Ascending aorta (tissue), 2 donors: Measurements from ENCODE around the gene ASCL5. TPM values are rescaled to one million over a fixed set of nuclear protein-coding genes. Genes with fewer than 3 reads are reported as not detected.

Source experiments
- DNase-seq, 2 donors: peaks; one replicate each; pipeline ENCODE4 v3.0.0-alpha.2; 2019; ENCODE audit warnings: low spot score in 2 of 2
- H3K27ac ChIP-seq, 2 donors: fragments of 200-600 bp; sonication (generic); one replicate each; pipeline ENCODE4 v1.5.1; 2016 to 2017; ENCODE audit warnings: mild to moderate bottlenecking in 1 of 2
- H3K27me3 ChIP-seq: fragments of 200-600 bp; sonication (generic); one replicate; pipeline ENCODE4 v1.5.1; 2017
- H3K36me3 ChIP-seq, 2 donors: fragments of 200-600 bp; sonication (generic); one replicate each; pipeline ENCODE4 v1.5.1; 2016
- H3K4me1 ChIP-seq, 2 donors: fragments of 200-600 bp; sonication (generic); one replicate each; pipeline ENCODE4 v1.5.1; 2016 to 2017; ENCODE audit warnings: mild to moderate bottlenecking in 1 of 2
- H3K4me3 ChIP-seq, 2 donors: fragments of 200-600 bp; sonication (generic); one replicate each; pipeline ENCODE4 v1.5.1; 2016 to 2017; ENCODE audit warnings: mild to moderate bottlenecking in 1 of 2
- H3K9me3 ChIP-seq, 2 donors: fragments of 200-600 bp; sonication (generic); one replicate each; pipeline ENCODE4 v1.5.1; 2016
- CTCF ChIP-seq, 3 experiments: fragments of 200-600 bp in 2 of 3; fragments of 450-650 bp in 1 of 3; sonication (generic) in 2 of 3; IDR thresholded peaks; one replicate each; pipeline ENCODE4 v1.5.1; 2016 to 2019; ENCODE audit warnings: antibody characterized with exemption in 3 of 3, mild to moderate bottlenecking in 1 of 3, moderate library complexity in 1 of 3
- intact Hi-C: fragments of 100-400 bp; cut with DNase I; formaldehyde crosslinking; loops from one replicate; pipeline ENCODE4 v1.15.1; 2023
- total RNA-seq: library from RNA; depleted of rRNA; stranded (reverse); fragments of >200 nt; gene quantifications from one replicate; pipeline ENCODE4 v1.1.0, GENCODE V29; 2016

The ASCL5 gene
- total RNA-seq, 1 donor from 2014 or later, result not detected

- Histone ChIP-seq H3K4me1 (no peaks in the 10 kb centered on the region), H3K9me3 (no peaks in the 10 kb centered on the region), H3K27ac (no peak overlapping the region), H3K27me3 (no peaks in the 10 kb centered on the region), H3K36me3 (no peaks in the 10 kb centered on the region), H3K4me3 (no peak overlapping the region)
- TF ChIP-seq CTCF (IDR thresholded peaks at IDR 0.05), result no peak
- no peak for DNase-seq
- intact Hi-C loops, result no loop called here
Measured at GRCh38 chr1:201065686-201066085, 61.3 kb downstream of the ASCL5 start.

GRCh38 chr1:201064806-201065205, 62.2 kb downstream of the ASCL5 start:
- no peaks in the 10 kb centered on the region for H3K27me3 ChIP-seq
- peaks cover 0 to 3% of the 10 kb centered on the region in 2 donors for H3K4me1 ChIP-seq
- no peak for DNase-seq
- no peaks in the 10 kb centered on the region for H3K36me3 ChIP-seq
- H3K9me3 ChIP-seq, result no peaks in the 10 kb centered on the region
- no peak overlapping the region for H3K27ac ChIP-seq
- H3K4me3 ChIP-seq, result no peak overlapping the region
- no peak for TF ChIP-seq CTCF (IDR thresholded peaks at IDR 0.05)
- intact Hi-C loops, result no loop called here

Other genes with a start within 250 kb of the ASCL5 start
- gene INAVA, start 232.3 kb downstream of the ASCL5 start, total RNA-seq, result not detected
- 10.2 TPM for gene KIF21B, start 103.5 kb downstream of the ASCL5 start, total RNA-seq
- gene CACNA1S, start 14.8 kb downstream of the ASCL5 start, total RNA-seq, result not detected
- 45.8 TPM for gene TMEM9, start 27.3 kb upstream of the ASCL5 start, total RNA-seq
- not detected for gene IGFN1, start 63.6 kb upstream of the ASCL5 start, total RNA-seq
- gene PKP1, start 156.3 kb upstream of the ASCL5 start, total RNA-seq, result not detected